ENCODE measurements around the gene C16orf96. TPM values are rescaled to one million over a fixed set of nuclear protein-coding genes. Genes with fewer than 3 reads are reported as not detected.

The C16orf96 gene
- total RNA-seq, 4 donors from 2014 or later, result 0.26 to 0.35 (median 0.30) TPM; not detected in 1

GRCh38 chr16:4591191-4591590 is 35.1 kb downstream of the C16orf96 start:
- no peak for DNase-seq
- TF ChIP-seq CTCF (IDR thresholded peaks at IDR 0.05) (no peak), POLR2A (IDR thresholded peaks at IDR 0.05) (no peak)
- Histone ChIP-seq H3K36me3 (no peaks in the 10 kb centered on the region), H3K9me3 (no peaks in the 10 kb centered on the region), H3K27me3 (no peaks in the 10 kb centered on the region), H3K4me1 (no peaks in the 10 kb centered on the region), H3K27ac (no peak overlapping the region), H3K4me3 (no peak overlapping the region)
- intact Hi-C loops (cut with DNase I; ENCODE audit: low total_unique reads), result no loop called here

- intact Hi-C loops (cut with DNase I; ENCODE audit: low total_unique reads), result no loop called here
- TF ChIP-seq POLR2A (IDR thresholded peaks at IDR 0.05), result no peak
- no peak for TF ChIP-seq CTCF (IDR thresholded peaks at IDR 0.05)
- H3K4me3 ChIP-seq, result no peak overlapping the region
Observed at GRCh38 chr16:4591706-4592470, 35.7 kb downstream of the C16orf96 start.

GRCh38 chr16:4593086-4593485 is 36.9 kb downstream of the C16orf96 start:
- Histone ChIP-seq H3K4me3 (no peak overlapping the region), H3K4me1 (no peaks in the 10 kb centered on the region), H3K36me3 (no peaks in the 10 kb centered on the region), H3K27ac (no peak overlapping the region), H3K9me3 (no peaks in the 10 kb centered on the region), H3K27me3 (no peaks in the 10 kb centered on the region)
- DNase-seq, result no peak
- TF ChIP-seq POLR2A (IDR thresholded peaks at IDR 0.05) (no peak), CTCF (IDR thresholded peaks at IDR 0.05) (no peak)
- intact Hi-C loops (cut with DNase I; ENCODE audit: low total_unique reads), result no loop called here

More at GRCh38 chr16:4591706-4592470, 35.7 kb downstream of the C16orf96 start:
- H3K4me1 ChIP-seq, result no peaks in the 10 kb centered on the region
- no peak overlapping the region for H3K27ac ChIP-seq
- H3K36me3 ChIP-seq, result no peaks in the 10 kb centered on the region
- no peaks in the 10 kb centered on the region for H3K27me3 ChIP-seq
- no peaks in the 10 kb centered on the region for H3K9me3 ChIP-seq
- no peak for DNase-seq

DNA sequence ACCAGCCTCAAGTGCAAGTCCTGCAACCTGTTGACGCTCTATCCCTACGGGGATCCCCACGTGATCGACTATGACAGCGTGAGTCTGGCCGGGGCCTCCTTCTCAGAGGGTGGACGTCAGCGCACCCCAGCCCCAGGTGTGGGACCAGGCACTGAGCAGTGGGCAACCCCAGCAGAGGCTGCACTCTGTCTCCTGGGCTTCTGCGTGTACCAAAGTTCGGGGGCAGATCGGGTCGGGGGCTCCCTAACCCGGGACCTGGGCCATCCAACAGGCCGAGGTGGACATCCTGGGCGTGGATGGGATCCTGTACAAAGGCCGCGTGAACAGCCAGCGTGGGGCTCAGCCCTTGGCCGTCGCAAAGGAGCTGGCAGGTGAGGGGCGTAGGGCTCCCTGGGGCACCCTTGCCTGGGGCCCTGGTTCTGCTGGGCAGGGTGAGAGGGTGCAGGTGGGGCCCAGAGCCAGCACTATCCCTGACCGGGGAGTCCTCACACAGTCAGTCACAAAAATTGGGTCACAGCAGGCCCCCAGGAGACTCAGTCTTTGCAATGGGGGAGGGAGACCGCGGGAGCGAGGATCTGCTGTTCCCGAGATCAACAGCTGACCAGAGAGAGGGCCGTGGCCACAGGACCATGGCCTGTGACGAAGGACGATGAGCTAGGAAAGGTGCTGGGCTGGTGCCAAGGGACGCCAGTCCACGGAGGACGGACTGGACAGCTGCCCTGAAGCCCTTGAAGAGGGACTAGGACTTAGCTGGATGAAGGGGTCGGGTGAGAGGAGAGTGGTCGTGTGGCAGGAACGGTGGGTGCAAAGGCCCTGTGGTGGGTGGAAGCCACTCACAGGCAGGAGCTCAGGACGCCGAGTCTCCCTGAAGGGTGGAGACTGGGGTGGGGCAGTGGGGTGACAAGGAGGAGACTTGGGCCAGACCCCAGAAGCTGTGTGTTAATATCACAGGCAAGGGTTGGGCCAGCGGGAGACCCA is 38.6 kb downstream of the C16orf96 start:
- no peaks in the 10 kb centered on the region for H3K4me1 ChIP-seq
- intact Hi-C loops (cut with DNase I; ENCODE audit: low total_unique reads), result no loop called here
- no peak for TF ChIP-seq POLR2A (IDR thresholded peaks at IDR 0.05)
- TF ChIP-seq CTCF (IDR thresholded peaks at IDR 0.05), result no peak

GRCh38 chr16:4597174-4597573 is 41.0 kb downstream of the C16orf96 start:
- no peak for TF ChIP-seq POLR2A (IDR thresholded peaks at IDR 0.05)
- TF ChIP-seq CTCF (IDR thresholded peaks at IDR 0.05), result no peak
- Histone ChIP-seq H3K4me1 (no peaks in the 10 kb centered on the region), H3K9me3 (no peaks in the 10 kb centered on the region), H3K27me3 (no peaks in the 10 kb centered on the region), H3K36me3 (no peaks in the 10 kb centered on the region), H3K4me3 (no peak overlapping the region), H3K27ac (no peak overlapping the region)
- no peak for DNase-seq
- intact Hi-C loops (cut with DNase I; ENCODE audit: low total_unique reads), result no loop called here

More for the DNA sequence above, 38.6 kb downstream of the C16orf96 start:
- H3K9me3 ChIP-seq, result no peaks in the 10 kb centered on the region
- H3K27ac ChIP-seq, result no peak overlapping the region
- no peaks in the 10 kb centered on the region for H3K27me3 ChIP-seq
- H3K4me3 ChIP-seq, result no peak overlapping the region
- H3K36me3 ChIP-seq, result no peaks in the 10 kb centered on the region
- DNase-seq, result no peak
